Neural progenitor cell (in vitro differentiated cells): ENCODE measurements around the gene DDAH1. TPM values are rescaled to one million over a fixed set of nuclear protein-coding genes. Genes with fewer than 3 reads are reported as not detected.

Experiments used
- DNase-seq: peaks from one replicate; pipeline ENCODE4 v3.0.0-alpha.2; 2016; ENCODE audit warnings: low spot score
- H2AFZ ChIP-seq: fragments of 200-600 bp; sonication (generic); replicated peaks from 2 replicates; pipeline ENCODE4 v1.6.1; 2016; ENCODE audit warnings: antibody characterized with exemption
- H3F3A ChIP-seq: fragments of 200-600 bp; sonication (generic); 2 replicates; pipeline ENCODE4 v1.6.1; 2016; ENCODE audit warnings: antibody characterized with exemption, low read depth
- H3K27ac ChIP-seq: fragments of 200-600 bp; sonication (generic); 2 replicates; pipeline ENCODE4 v1.5.1; 2016; ENCODE audit warnings: mild to moderate bottlenecking
- H3K27me3 ChIP-seq: fragments of 200-600 bp; sonication (generic); 2 replicates; pipeline ENCODE4 v1.6.1; 2016; ENCODE audit warnings: mild to moderate bottlenecking, moderate library complexity
- H3K36me3 ChIP-seq: fragments of 200-600 bp; sonication (generic); 2 replicates; pipeline ENCODE4 v1.5.1; 2016
- H3K4me1 ChIP-seq: fragments of 200-600 bp; sonication (generic); 2 replicates; pipeline ENCODE4 v1.6.1; 2016; ENCODE audit warnings: mixed run types
- H3K4me2 ChIP-seq: fragments of 200-600 bp; sonication (generic); 2 replicates; pipeline ENCODE4 v1.6.1; 2016
- H3K4me3 ChIP-seq: fragments of 200-600 bp; sonication (generic); 2 replicates; pipeline ENCODE4 v1.5.1; 2016
- H3K79me2 ChIP-seq: fragments of 200-600 bp; sonication (generic); 2 replicates; pipeline ENCODE4 v1.6.1; 2016; ENCODE audit warnings: low read depth
- H3K9ac ChIP-seq: fragments of 200-600 bp; sonication (generic); 2 replicates; pipeline ENCODE4 v1.6.1; 2016
- H3K9me3 ChIP-seq: fragments of 200-600 bp; sonication (generic); 2 replicates; pipeline ENCODE4 v1.5.1; 2016; ENCODE audit warnings: low read depth
- H4K20me1 ChIP-seq: fragments of 200-600 bp; sonication (generic); 2 replicates; pipeline ENCODE4 v1.6.1; 2016; ENCODE audit warnings: low read depth
- H3K27ac Mint-ChIP-seq: 3 replicates; pipeline ENCODE4 v1.8.0; 2021; ENCODE audit warnings: mixed read lengths
- H3K27me3 Mint-ChIP-seq: 2 replicates; pipeline ENCODE4 v1.8.0; 2022; ENCODE audit warnings: low read depth, mild to moderate bottlenecking, inconsistent platforms, moderate library complexity, mixed read lengths; ENCODE audit not compliant: insufficient read depth
- H3K36me3 Mint-ChIP-seq: 3 replicates; pipeline ENCODE4 v1.8.0; 2021; ENCODE audit warnings: mixed read lengths
- H3K4me1 Mint-ChIP-seq: 3 replicates; pipeline ENCODE4 v1.8.0; 2021; ENCODE audit warnings: mixed read lengths
- H3K4me3 Mint-ChIP-seq: 3 replicates; pipeline ENCODE4 v1.8.0; 2021; ENCODE audit warnings: mild to moderate bottlenecking, moderate library complexity, mixed read lengths
- H3K9me3 Mint-ChIP-seq: 3 replicates; pipeline ENCODE4 v1.8.0; 2020; ENCODE audit warnings: mixed read lengths
- CTCF ChIP-seq: fragments of 200-600 bp; sonication (generic); IDR thresholded peaks from 2 replicates; pipeline ENCODE4 v1.5.1; 2017; ENCODE audit warnings: antibody characterized with exemption, mild to moderate bottlenecking
- EZH2 ChIP-seq: fragments of 200-600 bp; sonication (generic); IDR thresholded peaks from 2 replicates; pipeline ENCODE4 v1.6.1; 2017; ENCODE audit warnings: antibody characterized with exemption, mild to moderate bottlenecking, moderate library complexity
- EZH2phosphoT487 ChIP-seq: fragments of 200-600 bp; sonication (generic); IDR thresholded peaks from 2 replicates; pipeline ENCODE4 v1.6.1; 2017; ENCODE audit warnings: antibody characterized with exemption
- total RNA-seq: library from RNA; depleted of rRNA; stranded (reverse); fragments of >200 nt; gene quantifications from 2 replicates; pipeline ENCODE4 v1.2.3, GENCODE V29; 2015; ENCODE audit warnings: low replicate concordance

DDAH1 gene
- total RNA-seq, 1 donor from 2014 or later, result 23.1 TPM

- H3K36me3 Mint-ChIP-seq, result no peaks in the 10 kb centered on the region
Observed at GRCh38 chr1:85495556-85495955, 30.6 kb upstream of the DDAH1 start.

GRCh38 chr1:85494904-85495266 lies 29.9 kb upstream of the DDAH1 start:
- Mint-ChIP-seq H3K4me1 (peaks cover 6% of the 10 kb centered on the region), H3K9me3 (no peaks in the 10 kb centered on the region), H3K4me3 (no peak overlapping the region), H3K27me3 (no peaks in the 10 kb centered on the region), H3K36me3 (no peaks in the 10 kb centered on the region), H3K27ac (no peak overlapping the region)
- no peaks in the 10 kb centered on the region for H3K27me3 ChIP-seq
- H3K4me1 ChIP-seq, result no peaks in the 10 kb centered on the region
- no peak overlapping the region for H3K4me3 ChIP-seq
- peak; percentile 25 for DNase-seq
- no peak overlapping the region for H3K9ac ChIP-seq
- no peak overlapping the region for H3K27ac ChIP-seq
- TF ChIP-seq EZH2 (no peak), EZH2phosphoT487 (no peak), CTCF (peak; percentile 34)
- no peak overlapping the region for H3K4me2 ChIP-seq
- no peak overlapping the region for H2AFZ ChIP-seq
- H3K36me3 ChIP-seq, result no peaks in the 10 kb centered on the region
- no peaks in the 10 kb centered on the region for H4K20me1 ChIP-seq
- no peaks in the 10 kb centered on the region for H3K9me3 ChIP-seq
- H3F3A ChIP-seq, result no peaks in the 10 kb centered on the region
- H3K79me2 ChIP-seq, result no peaks in the 10 kb centered on the region

More at GRCh38 chr1:85495556-85495955, 30.6 kb upstream of the DDAH1 start:
- H3K27ac Mint-ChIP-seq, result no peak overlapping the region
- Histone ChIP-seq H3K9ac (no peak overlapping the region), H3K9me3 (no peaks in the 10 kb centered on the region), H3K4me1 (no peaks in the 10 kb centered on the region), H3K27me3 (no peaks in the 10 kb centered on the region), H3K79me2 (no peaks in the 10 kb centered on the region), H3K36me3 (no peaks in the 10 kb centered on the region), H4K20me1 (no peaks in the 10 kb centered on the region), H2AFZ (no peak overlapping the region), H3K4me2 (no peak overlapping the region), H3K27ac (no peak overlapping the region), H3K4me3 (no peak overlapping the region), H3F3A (no peaks in the 10 kb centered on the region)
- no peaks in the 10 kb centered on the region for H3K27me3 Mint-ChIP-seq
- no peak overlapping the region for H3K4me3 Mint-ChIP-seq
- H3K4me1 Mint-ChIP-seq, result peaks cover 6% of the 10 kb centered on the region
- DNase-seq, result no peak
- TF ChIP-seq CTCF, result no peak
- TF ChIP-seq EZH2, result no peak
- TF ChIP-seq EZH2phosphoT487, result no peak
- H3K9me3 Mint-ChIP-seq, result no peaks in the 10 kb centered on the region

GRCh38 chr1:85494074-85494903 lies 29.3 kb upstream of the DDAH1 start:
- H3K9me3 ChIP-seq, result no peaks in the 10 kb centered on the region
- no peak for DNase-seq
- H3F3A ChIP-seq, result no peaks in the 10 kb centered on the region
- Mint-ChIP-seq H3K4me3 (no peak overlapping the region), H3K9me3 (no peaks in the 10 kb centered on the region), H3K4me1 (peaks cover 6% of the 10 kb centered on the region), H3K27ac (no peak overlapping the region), H3K27me3 (no peaks in the 10 kb centered on the region), H3K36me3 (no peaks in the 10 kb centered on the region)
- no peak overlapping the region for H3K4me3 ChIP-seq
- no peaks in the 10 kb centered on the region for H3K4me1 ChIP-seq
- H2AFZ ChIP-seq, result no peak overlapping the region
- H3K79me2 ChIP-seq, result no peaks in the 10 kb centered on the region
- TF ChIP-seq EZH2phosphoT487, result no peak
- TF ChIP-seq CTCF, result no peak
- TF ChIP-seq EZH2, result no peak
- H3K4me2 ChIP-seq, result no peak overlapping the region
- no peak overlapping the region for H3K27ac ChIP-seq
- H4K20me1 ChIP-seq, result no peaks in the 10 kb centered on the region
- no peaks in the 10 kb centered on the region for H3K27me3 ChIP-seq
- no peaks in the 10 kb centered on the region for H3K36me3 ChIP-seq
- H3K9ac ChIP-seq, result no peak overlapping the region
